Smooth muscle cell of the brain vasculature (primary cell): ENCODE data around the gene DHX16.

ENCODE experiments used
- DNase-seq: peaks from one replicate; pipeline ENCODE4 v3.0.0-alpha.2; 2012; ENCODE audit warnings: low read depth, low spot score

The DHX16 gene

GRCh38 chr6:30603961-30604360 is 68.8 kb downstream of the DHX16 start:
- no peak for DNase-seq
